ENCODE results near the gene GSTA2. TPM values are rescaled to one million over a fixed set of nuclear protein-coding genes. Genes with fewer than 3 reads are reported as not detected.
"Not testable (repeated sequence)": the region's sequence is repeated elsewhere in the genome, so short reads cannot be mapped to it uniquely, and the experiment has no call there.

Gene GSTA2
- total and polyA plus RNA-seq, 5 experiments from 2014 or later, result not detected

DNA sequence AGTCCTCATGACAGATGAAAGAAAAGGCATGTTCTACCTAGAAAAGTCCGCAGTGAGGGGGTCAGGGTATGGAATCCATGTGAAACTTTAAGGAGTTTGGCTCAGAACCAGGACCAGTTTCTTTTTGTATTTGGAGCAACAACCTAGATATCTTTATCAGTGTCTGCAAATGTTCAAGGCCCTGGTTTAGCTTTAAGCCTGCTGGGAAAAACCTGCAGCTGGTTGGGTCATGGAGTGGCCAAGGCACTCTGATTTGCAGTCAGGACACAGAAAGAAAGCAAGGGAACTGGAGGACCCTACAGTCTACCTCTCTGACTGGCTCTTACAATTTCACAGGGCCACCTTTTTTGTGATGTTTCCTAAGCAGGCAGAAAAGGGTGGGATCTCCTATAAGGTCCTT, 33.7 kb downstream of the GSTA2 start:
- Mint-ChIP-seq H3K27me3 (peaks cover 0 to 3% (median 0%) of the 10 kb centered on the region in 5 donors), H3K4me1 (no peaks in the 10 kb centered on the region), H3K4me3 (no peak overlapping the region), H3K27ac (no peak overlapping the region), H3K9me3 (no peaks in the 10 kb centered on the region), H3K36me3 (no peaks in the 10 kb centered on the region)
- ATAC-seq, result no peak
- POLR2A ChIA-PET, result no interaction called here
- no peak for DNase-seq

- Mint-ChIP-seq H3K27me3 (peaks cover 0 to 3% (median 0%) of the 10 kb centered on the region in 5 donors), H3K4me1 (no peaks in the 10 kb centered on the region), H3K4me3 (no peak overlapping the region), H3K27ac (no peak overlapping the region), H3K36me3 (no peaks in the 10 kb centered on the region), H3K9me3 (no peaks in the 10 kb centered on the region)
- ATAC-seq, result no peak
- POLR2A ChIA-PET, result no interaction called here
- DNase-seq, result no peak
Measured at GRCh38 chr6:52728394-52728793, 34.9 kb downstream of the GSTA2 start.

- ATAC-seq (no peak), DNase-seq (no peak)
- no peaks in the 10 kb centered on the region for H3K4me1 Mint-ChIP-seq
- no peak overlapping the region for H3K27ac Mint-ChIP-seq
- H3K36me3 Mint-ChIP-seq, result no peaks in the 10 kb centered on the region
- POLR2A ChIA-PET, result no interaction called here
- H3K9me3 Mint-ChIP-seq, result no peaks in the 10 kb centered on the region
- H3K27me3 Mint-ChIP-seq, result peaks cover 0 to 3% (median 0%) of the 10 kb centered on the region in 5 donors
- no peak overlapping the region for H3K4me3 Mint-ChIP-seq
Measured at GRCh38 chr6:52727908-52728307, 35.4 kb downstream of the GSTA2 start.

GRCh38 chr6:52726741-52727535, 36.3 kb downstream of the GSTA2 start:
- POLR2A ChIA-PET, result no interaction called here
- ATAC-seq (no peak), DNase-seq (no peak)
- H3K36me3 Mint-ChIP-seq, result no peaks in the 10 kb centered on the region
- H3K4me1 Mint-ChIP-seq, result no peaks in the 10 kb centered on the region
- H3K4me3 Mint-ChIP-seq, result no peak overlapping the region
- H3K27me3 Mint-ChIP-seq, result peaks cover 0 to 6% (median 0%) of the 10 kb centered on the region in 5 donors
- H3K9me3 Mint-ChIP-seq, result no peaks in the 10 kb centered on the region
- no peak overlapping the region for H3K27ac Mint-ChIP-seq

DNA sequence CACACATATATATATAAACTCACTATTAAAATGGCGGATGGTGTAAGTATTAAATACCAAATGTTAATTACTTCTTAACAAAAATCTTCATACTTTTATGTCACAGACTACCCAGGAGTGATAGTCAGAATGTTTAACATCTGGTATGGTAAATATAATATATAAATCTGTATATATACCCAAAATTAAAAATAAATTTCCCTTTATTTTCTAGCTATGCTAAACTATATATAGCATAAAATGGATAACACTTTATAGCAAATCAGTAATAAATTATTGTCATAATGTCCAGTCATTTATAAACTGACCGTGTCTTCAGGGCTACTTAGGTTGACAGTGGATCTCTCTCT, 37.1 kb downstream of the GSTA2 start:
- no peaks in the 10 kb centered on the region for H3K36me3 Mint-ChIP-seq
- POLR2A ChIA-PET, result no interaction called here
- ATAC-seq (no peak), DNase-seq (no peak)
- H3K27me3 Mint-ChIP-seq, result peaks cover 0 to 14% (median 0%) of the 10 kb centered on the region in 5 donors
- no peaks in the 10 kb centered on the region for H3K9me3 Mint-ChIP-seq
- H3K27ac Mint-ChIP-seq, result no peak overlapping the region
- H3K4me3 Mint-ChIP-seq, result no peak overlapping the region
- H3K4me1 Mint-ChIP-seq, result no peaks in the 10 kb centered on the region

DNA sequence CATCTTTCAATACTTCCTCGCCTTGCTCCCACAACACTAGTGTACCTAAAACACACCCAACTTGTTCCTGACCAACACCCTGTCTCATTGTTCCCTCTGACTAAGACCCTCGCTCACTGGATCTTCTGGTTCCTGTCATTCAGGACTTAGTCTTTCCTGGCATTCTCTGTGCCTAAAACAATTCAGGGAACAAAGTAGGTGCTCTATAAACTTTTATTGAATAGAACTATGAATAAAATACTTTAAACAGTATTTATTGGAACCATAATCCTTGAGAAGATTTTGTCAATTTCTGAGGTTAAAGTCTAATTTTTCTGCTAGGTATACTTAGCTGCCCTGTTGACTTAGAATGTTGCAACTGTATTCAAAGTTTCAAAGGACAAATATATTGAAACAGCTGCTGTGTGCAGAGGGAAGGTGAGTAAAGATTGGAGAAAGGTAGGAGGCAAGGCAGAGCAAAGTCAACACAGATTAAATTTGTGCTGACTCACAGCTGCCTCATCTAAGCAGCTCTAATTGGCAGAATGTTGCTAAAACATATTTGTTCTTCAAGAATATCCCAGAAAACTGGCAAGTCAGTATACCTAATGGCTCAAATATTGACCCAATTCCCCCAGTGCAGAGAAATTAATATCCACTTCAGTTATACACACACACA, 37.6 kb downstream of the GSTA2 start:
- no peak overlapping the region for H3K27ac Mint-ChIP-seq
- no peaks in the 10 kb centered on the region for H3K4me1 Mint-ChIP-seq
- H3K27me3 Mint-ChIP-seq, result peaks cover 0 to 19% (median 2%) of the 10 kb centered on the region in 5 donors
- no peaks in the 10 kb centered on the region for H3K36me3 Mint-ChIP-seq
- DNase-seq, result no peak
- no peak overlapping the region for H3K4me3 Mint-ChIP-seq
- no peaks in the 10 kb centered on the region for H3K9me3 Mint-ChIP-seq
- no peak for ATAC-seq
- POLR2A ChIA-PET, result no interaction called here

- no peaks in the 10 kb centered on the region for H3K36me3 Mint-ChIP-seq
- no peak overlapping the region for H3K27ac Mint-ChIP-seq
- ATAC-seq (no peak), DNase-seq (no peak)
- no peaks in the 10 kb centered on the region for H3K4me1 Mint-ChIP-seq
- H3K9me3 Mint-ChIP-seq, result no peaks in the 10 kb centered on the region
- H3K4me3 Mint-ChIP-seq, result no peak overlapping the region
- POLR2A ChIA-PET, result no interaction called here
- peaks cover 0 to 19% (median 3%) of the 10 kb centered on the region in 5 donors for H3K27me3 Mint-ChIP-seq
Measured at GRCh38 chr6:52725143-52725534, 38.1 kb downstream of the GSTA2 start.

DNA sequence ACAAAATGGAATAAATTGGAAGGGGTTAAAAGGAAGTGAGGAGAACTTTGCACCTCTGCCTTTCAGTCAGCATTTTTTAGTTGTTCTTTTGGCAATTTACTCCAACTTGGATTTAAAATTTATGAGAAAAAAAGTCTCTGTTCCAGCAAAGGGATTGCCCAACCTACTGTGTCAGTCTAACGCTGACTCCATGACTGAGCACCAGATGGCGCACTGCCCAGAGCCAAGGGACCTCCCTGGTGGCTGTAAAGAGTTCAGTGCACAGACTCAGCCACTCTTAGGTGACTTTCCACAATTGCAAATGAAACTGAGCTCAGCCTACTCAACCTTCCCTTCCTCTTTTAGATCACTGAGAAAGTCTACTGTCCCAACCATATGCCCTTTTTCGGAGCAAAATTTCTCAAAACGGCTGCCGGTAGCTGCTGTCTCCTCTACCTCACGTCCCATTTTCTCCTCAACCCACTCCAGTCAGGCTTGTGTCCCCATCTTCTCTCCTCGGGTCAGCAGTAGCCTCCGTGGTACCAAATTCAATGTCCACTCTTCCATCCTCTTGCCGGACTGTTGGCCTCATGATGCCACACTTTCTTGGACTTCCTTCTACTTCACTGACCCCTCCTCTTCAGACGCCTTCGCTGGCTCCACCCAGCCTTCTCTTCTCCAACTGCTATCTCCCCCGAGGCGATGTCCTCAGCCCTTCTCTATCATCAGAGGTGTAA, 38.7 kb downstream of the GSTA2 start:
- DNase-seq (peak in 9 of 10 donors; percentile 3 to 66 (median 33)), ATAC-seq (peak; percentile 79 to 81)
- Mint-ChIP-seq H3K36me3 (no peaks in the 10 kb centered on the region), H3K27me3 (peaks cover 0 to 19% (median 3%) of the 10 kb centered on the region in 5 donors), H3K27ac (no peak overlapping the region), H3K4me3 (no peak overlapping the region), H3K4me1 (no peaks in the 10 kb centered on the region), H3K9me3 (no peaks in the 10 kb centered on the region)
- POLR2A ChIA-PET, result no interaction called here

DNA sequence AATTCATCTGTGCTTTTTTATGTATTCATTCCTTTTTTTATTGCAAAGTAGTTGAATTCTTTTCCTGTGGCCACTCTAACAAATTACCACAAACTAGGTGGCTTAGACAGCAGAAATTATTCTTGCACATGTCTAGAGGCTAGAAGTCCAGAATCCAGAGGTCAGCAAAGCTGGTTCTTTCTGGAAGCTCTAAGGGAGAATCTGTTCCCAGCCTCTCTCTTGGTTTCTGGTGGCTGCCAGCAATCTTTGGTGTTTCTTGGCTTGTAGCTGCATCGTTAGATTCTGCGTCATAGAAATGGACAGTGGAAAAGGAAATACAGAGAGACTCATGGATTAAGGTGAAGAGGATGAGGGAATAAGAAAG, 39.3 kb downstream of the GSTA2 start:
- DNase-seq (no peak), ATAC-seq (no peak)
- Mint-ChIP-seq H3K27ac (no peak overlapping the region), H3K4me1 (no peaks in the 10 kb centered on the region), H3K27me3 (peaks cover 0 to 19% (median 3%) of the 10 kb centered on the region in 5 donors), H3K9me3 (no peaks in the 10 kb centered on the region), H3K4me3 (no peak overlapping the region), H3K36me3 (no peaks in the 10 kb centered on the region)
- POLR2A ChIA-PET, result no interaction called here

- Mint-ChIP-seq H3K9me3 (no peaks in the 10 kb centered on the region), H3K4me3 (no peak overlapping the region), H3K36me3 (no peaks in the 10 kb centered on the region), H3K27me3 (peaks cover 0 to 19% (median 4%) of the 10 kb centered on the region in 5 donors), H3K4me1 (no peaks in the 10 kb centered on the region), H3K27ac (no peak overlapping the region)
- no peak for DNase-seq
- no peak for ATAC-seq
- POLR2A ChIA-PET, result no interaction called here
Measured at GRCh38 chr6:52720321-52720720, 43.0 kb downstream of the GSTA2 start.

DNA sequence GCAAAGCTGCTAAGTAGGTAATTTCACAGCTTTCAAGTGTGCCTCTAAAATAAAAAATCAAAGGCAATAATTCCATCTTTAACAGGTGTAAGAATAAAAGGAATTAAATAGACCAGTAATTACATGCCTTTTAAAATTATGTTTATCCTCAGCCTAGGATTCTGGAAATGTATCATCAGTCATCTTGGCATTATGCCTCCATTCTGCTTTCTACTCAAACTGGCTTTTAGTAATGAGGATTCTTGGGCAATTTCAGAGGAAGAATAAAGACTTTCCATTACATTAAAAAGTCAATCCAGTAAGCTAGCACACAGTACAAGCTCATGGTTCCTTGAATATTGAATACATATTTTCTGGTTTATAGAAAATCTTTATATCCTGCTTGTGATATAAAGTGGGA, 44.7 kb downstream of the GSTA2 start:
- H3K27me3 Mint-ChIP-seq, result peaks cover 2 to 19% (median 7%) of the 10 kb centered on the region in 5 donors
- no peaks in the 10 kb centered on the region for H3K9me3 Mint-ChIP-seq
- no peak overlapping the region for H3K4me3 Mint-ChIP-seq
- no peak overlapping the region for H3K27ac Mint-ChIP-seq
- DNase-seq (no peak), ATAC-seq (no peak)
- no peaks in the 10 kb centered on the region for H3K36me3 Mint-ChIP-seq
- no peaks in the 10 kb centered on the region for H3K4me1 Mint-ChIP-seq
- POLR2A ChIA-PET, result no interaction called here

DNA sequence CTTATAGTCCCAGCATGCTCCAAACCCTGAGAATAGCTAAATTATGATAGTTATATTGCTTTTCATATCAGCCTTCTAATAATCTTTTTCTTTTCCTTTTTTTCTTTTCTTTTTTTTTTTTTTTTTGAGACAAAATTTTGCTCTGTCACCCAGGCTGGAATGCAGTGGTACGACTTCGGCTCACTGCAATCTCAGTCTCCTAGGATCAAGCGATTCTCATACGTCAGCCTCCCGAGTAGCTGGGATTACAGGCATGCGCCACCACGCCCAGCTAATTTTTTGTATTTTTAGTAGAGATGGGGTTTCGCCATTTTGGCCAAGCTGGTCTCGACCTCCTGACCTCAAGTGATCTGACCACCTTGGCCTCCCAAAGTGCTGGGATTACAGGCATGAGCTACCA, 48.5 kb downstream of the GSTA2 start:
- DNase-seq, POLR2A ChIA-PET, H3K27ac Mint-ChIP-seq, H3K9me3 Mint-ChIP-seq, H3K4me1 Mint-ChIP-seq, H3K36me3 Mint-ChIP-seq, H3K4me3 Mint-ChIP-seq, ATAC-seq: not testable (repeated sequence)
- H3K27me3 Mint-ChIP-seq, result peaks cover 0 to 15% (median 3%) of the 10 kb centered on the region in 5 donors

DNA sequence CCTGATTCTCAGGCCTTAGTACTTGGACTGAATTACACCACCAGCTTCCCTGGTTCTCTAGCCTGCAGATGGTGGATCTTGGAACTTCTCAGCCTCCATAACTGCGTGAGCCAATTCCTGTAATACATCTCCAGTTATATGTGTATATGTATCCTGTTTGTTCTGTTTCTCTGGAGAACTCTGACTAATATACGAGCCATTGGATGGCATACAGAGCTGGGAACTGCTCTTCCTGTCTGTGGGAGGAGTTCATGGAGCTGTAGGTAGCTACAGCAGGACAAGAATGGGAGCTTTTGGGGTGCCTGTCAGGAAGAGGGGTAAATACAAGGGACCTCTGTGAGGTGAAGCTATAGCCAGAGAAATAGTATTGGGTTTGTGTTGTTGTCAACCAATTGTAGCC, 51.1 kb downstream of the GSTA2 start:
- Mint-ChIP-seq H3K4me3 (no peak overlapping the region), H3K9me3 (peaks cover 0 to 12% (median 2%) of the 10 kb centered on the region in 9 donors), H3K27me3 (peaks cover 0 to 15% (median 3%) of the 10 kb centered on the region in 5 donors), H3K4me1 (no peaks in the 10 kb centered on the region), H3K27ac (no peak overlapping the region), H3K36me3 (no peaks in the 10 kb centered on the region)
- DNase-seq (no peak), ATAC-seq (no peak)
- POLR2A ChIA-PET, result no interaction called here
